ENCODE data around the gene TBX19.

Gene TBX19

DNA sequence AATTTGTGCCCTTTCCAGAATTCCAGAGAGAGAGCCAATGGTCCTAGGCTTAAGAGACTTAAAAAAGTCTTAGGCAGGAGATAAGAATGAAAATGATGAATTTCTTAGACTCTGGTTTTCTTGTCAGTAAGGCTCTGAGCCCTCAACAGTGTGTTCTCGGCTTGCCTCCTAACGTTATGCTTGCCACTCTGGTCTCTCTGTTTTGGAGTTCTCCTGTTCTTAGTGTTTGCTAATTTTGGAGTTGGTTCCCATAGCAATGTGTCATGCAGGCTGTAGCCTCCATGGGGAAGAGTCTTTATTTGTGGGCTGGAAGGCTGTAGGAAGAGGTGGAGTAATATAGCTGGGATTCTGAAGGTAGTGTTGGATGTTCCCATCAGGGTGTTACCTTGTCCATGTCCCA, 19.9 kb downstream of the TBX19 start:
- 86% methylated on average over 2 of the region's 2 CpGs for WGBS

DNA sequence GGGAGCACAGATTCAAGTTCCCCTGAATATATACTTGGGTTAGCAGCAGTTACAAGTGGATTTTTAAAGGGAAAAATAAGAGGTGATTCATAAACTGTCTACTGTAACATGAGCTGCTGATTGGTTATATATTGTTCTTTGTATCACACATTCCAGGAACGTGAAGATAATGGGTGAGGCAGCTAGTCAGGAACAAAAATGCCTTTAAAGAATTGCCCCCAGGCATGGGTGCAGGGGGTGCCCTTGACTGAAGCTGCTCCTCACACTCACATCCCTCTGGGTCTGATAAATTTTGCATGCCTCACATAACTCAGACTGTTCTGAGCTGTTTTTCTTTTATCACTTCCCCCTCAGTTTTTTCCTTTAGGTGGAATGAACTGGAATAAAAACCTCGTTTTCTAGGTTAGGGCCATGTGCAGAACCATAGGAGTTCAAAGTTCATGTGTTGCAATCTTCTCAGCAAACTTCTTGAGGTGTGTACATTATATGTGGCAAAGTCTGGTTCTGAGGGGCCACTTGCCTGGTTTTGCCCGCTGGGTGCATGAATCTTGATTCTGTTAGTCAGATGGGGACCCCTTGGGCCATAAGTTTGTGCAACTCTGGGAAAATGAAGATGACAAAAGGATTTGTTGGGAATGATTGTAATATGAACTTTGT, 21.1 kb downstream of the TBX19 start:
- H3K9ac ChIP-seq (ENCODE audit: low read depth, low read length): no peak overlapping the region
- no peak overlapping the region for H3K4me3 ChIP-seq (ENCODE audit: low read length)
- no peaks in the 10 kb centered on the region for H3K27me3 ChIP-seq (ENCODE audit: insufficient read depth, low read length)
- WGBS: 68% methylated on average over 3 of the region's 3 CpGs
- H3K9me3 ChIP-seq (ENCODE audit: insufficient read depth, low read depth, low read length): no peaks in the 10 kb centered on the region
- no peak overlapping the region for H3K27ac ChIP-seq (ENCODE audit: low read depth, low read length)
- H3K36me3 ChIP-seq (ENCODE audit: insufficient read depth, low read length): no peaks in the 10 kb centered on the region
- H3K4me1 ChIP-seq (ENCODE audit: insufficient read depth, low read length): no peaks in the 10 kb centered on the region

More for the DNA sequence above, 19.9 kb downstream of the TBX19 start:
- Histone ChIP-seq H3K4me3 (ENCODE audit: low read length) (no peak overlapping the region), H3K27ac (ENCODE audit: low read depth, low read length) (no peak overlapping the region), H3K36me3 (ENCODE audit: insufficient read depth, low read length) (no peaks in the 10 kb centered on the region), H3K27me3 (ENCODE audit: insufficient read depth, low read length) (no peaks in the 10 kb centered on the region), H3K9me3 (ENCODE audit: insufficient read depth, low read depth, low read length) (no peaks in the 10 kb centered on the region), H3K9ac (ENCODE audit: low read depth, low read length) (no peak overlapping the region), H3K4me1 (ENCODE audit: insufficient read depth, low read length) (no peaks in the 10 kb centered on the region)

DNA sequence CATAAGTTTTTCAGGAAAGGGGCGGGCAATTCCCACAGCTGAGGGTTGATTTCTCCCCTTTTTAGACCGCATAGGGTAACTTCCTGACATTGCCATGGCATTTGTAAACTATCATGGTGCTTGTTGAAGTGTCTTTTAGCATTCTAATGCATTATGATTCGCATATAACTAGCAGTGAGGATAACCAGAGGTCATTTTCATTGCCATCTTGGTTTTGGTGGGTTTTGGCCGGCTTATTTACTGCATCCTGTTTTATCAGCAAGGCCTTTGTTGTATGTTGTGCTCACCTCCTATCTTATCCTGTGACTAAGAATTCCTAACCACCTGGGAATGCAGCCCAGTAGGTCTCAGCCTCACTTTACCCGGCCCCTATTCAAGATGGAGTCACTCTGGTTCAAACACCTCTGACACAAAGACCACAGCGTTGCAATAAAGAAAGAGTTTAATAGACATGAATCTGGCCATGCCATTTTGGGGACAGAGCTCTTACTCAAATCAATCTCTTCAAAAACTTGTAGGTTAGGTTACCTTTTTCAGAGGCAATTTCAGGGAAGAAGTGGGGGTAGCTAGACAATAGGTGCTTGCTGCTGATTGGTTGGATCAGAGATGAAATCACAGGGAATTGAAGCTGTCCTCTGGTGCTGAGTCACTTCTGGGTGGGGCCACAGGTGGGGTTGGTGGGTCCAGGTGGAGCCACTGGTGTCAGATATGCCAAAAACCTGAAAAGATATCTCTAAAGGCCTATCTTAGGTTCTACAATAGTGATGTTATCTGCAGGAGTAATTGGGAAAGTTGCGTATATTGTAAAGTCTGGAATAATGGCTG, 23.3 kb downstream of the TBX19 start:
- Histone ChIP-seq H3K9ac (ENCODE audit: low read depth, low read length) (no peak overlapping the region), H3K9me3 (ENCODE audit: insufficient read depth, low read depth, low read length) (no peaks in the 10 kb centered on the region), H3K27me3 (ENCODE audit: insufficient read depth, low read length) (no peaks in the 10 kb centered on the region), H3K4me3 (ENCODE audit: low read length) (no peak overlapping the region), H3K36me3 (ENCODE audit: insufficient read depth, low read length) (no peaks in the 10 kb centered on the region), H3K4me1 (ENCODE audit: insufficient read depth, low read length) (no peaks in the 10 kb centered on the region), H3K27ac (ENCODE audit: low read depth, low read length) (no peak overlapping the region)
- WGBS: 91% methylated on average over 7 of the region's 7 CpGs

DNA sequence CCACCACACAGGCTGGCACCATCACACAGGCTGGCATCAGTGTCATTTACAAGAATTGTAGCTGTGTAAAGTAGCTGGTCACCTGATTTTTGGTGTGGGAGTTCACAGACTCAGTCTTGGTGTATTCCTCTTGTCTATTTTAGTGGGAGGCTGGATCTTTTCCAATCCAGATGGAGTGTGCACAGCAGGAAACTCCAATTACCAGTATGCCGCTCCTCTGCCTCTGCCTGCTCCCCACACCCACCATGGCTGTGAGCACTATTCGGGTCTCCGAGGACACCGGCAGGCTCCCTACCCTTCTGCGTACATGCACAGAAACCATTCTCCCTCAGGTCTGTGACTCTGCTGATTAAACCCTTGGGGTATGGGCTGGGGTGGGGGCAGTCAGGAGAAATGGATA, 24.2 kb downstream of the TBX19 start:
- Histone ChIP-seq H3K27ac (ENCODE audit: low read depth, low read length) (no peak overlapping the region), H3K27me3 (ENCODE audit: insufficient read depth, low read length) (no peaks in the 10 kb centered on the region)
- over 99% methylated on average over 5 of the region's 5 CpGs for WGBS

DNA sequence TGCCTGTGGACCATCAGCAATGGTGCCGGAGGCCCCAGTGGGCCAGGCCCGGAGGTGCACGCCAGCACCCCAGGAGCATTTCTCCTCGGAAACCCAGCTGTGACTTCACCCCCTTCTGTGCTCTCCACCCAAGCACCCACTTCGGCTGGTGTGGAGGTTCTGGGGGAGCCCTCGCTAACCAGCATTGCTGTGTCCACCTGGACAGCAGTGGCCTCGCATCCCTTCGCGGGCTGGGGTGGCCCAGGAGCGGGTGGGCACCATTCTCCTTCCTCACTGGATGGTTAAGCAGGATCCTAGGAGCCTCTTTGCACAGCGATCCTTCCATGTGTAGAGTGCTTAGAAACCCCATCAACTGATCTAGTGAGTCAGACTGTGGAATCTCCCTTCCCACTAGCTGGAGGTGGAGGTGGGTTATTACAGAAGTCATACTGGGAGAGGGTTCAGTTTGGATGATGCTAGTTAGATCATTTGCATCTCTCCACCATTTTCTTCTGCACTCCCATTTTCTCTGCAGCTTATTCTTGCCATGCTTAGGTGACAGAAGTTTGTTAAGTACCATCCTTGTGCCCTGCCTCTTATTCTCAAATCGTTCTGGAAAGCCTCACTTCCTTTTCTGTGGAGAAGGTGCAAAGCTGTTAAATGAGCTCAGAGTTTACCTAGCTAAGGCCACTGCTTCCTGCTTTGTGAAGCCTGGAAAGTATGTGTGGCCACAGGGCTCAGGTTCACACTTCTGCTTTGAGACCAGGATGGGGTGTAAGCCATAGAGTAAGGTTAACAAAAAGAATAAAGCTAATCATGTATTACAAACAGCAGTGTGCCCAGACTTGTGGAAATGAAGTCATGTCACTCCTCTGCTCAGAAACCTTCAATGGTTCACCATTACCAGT, 32.3 kb downstream of the TBX19 start:
- Histone ChIP-seq H3K27me3 (ENCODE audit: insufficient read depth, low read length) (no peaks in the 10 kb centered on the region), H3K4me1 (ENCODE audit: insufficient read depth, low read length) (no peaks in the 10 kb centered on the region), H3K4me3 (ENCODE audit: low read length) (no peak overlapping the region), H3K27ac (ENCODE audit: low read depth, low read length) (no peak overlapping the region), H3K9me3 (ENCODE audit: insufficient read depth, low read depth, low read length) (no peaks in the 10 kb centered on the region), H3K9ac (ENCODE audit: low read depth, low read length) (no peak overlapping the region), H3K36me3 (ENCODE audit: insufficient read depth, low read length) (no peaks in the 10 kb centered on the region)
- 94% methylated on average over 12 of the region's 12 CpGs for whole genome bisulfite sequencing

More for the DNA sequence above, 24.2 kb downstream of the TBX19 start:
- Histone ChIP-seq H3K9me3 (ENCODE audit: insufficient read depth, low read depth, low read length) (no peaks in the 10 kb centered on the region), H3K4me1 (ENCODE audit: insufficient read depth, low read length) (no peaks in the 10 kb centered on the region), H3K36me3 (ENCODE audit: insufficient read depth, low read length) (no peaks in the 10 kb centered on the region), H3K4me3 (ENCODE audit: low read length) (no peak overlapping the region), H3K9ac (ENCODE audit: low read depth, low read length) (no peak overlapping the region)

DNA sequence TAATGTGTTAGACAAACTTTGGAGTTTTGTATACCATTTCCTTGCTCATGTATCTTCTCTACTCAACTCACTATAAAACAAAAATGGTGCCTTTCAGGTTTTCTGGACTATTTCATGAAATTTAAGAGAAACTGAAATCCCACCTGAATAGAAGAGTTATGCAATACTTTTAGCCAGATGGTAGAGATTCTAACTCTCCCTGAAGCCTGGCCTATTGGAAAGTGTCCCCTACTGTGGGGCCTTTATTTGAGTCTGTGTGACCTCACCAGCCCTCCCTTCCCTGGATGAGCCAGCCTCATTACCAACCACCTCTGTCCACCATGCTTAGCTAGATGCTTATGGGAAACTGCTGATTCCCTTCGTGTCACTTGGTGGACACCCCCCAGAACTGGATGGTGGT, 35.5 kb downstream of the TBX19 start:
- no peak overlapping the region for H3K4me3 ChIP-seq (ENCODE audit: low read length)
- no peak overlapping the region for H3K9ac ChIP-seq (ENCODE audit: low read depth, low read length)
- no peaks in the 10 kb centered on the region for H3K27me3 ChIP-seq (ENCODE audit: insufficient read depth, low read length)
- no peak overlapping the region for H3K27ac ChIP-seq (ENCODE audit: low read depth, low read length)
- H3K36me3 ChIP-seq (ENCODE audit: insufficient read depth, low read length): no peaks in the 10 kb centered on the region
- WGBS: 100% methylated on average over 1 of the region's 1 CpG
- H3K9me3 ChIP-seq (ENCODE audit: insufficient read depth, low read depth, low read length): no peaks in the 10 kb centered on the region
- H3K4me1 ChIP-seq (ENCODE audit: insufficient read depth, low read length): peaks cover 19% of the 10 kb centered on the region

DNA sequence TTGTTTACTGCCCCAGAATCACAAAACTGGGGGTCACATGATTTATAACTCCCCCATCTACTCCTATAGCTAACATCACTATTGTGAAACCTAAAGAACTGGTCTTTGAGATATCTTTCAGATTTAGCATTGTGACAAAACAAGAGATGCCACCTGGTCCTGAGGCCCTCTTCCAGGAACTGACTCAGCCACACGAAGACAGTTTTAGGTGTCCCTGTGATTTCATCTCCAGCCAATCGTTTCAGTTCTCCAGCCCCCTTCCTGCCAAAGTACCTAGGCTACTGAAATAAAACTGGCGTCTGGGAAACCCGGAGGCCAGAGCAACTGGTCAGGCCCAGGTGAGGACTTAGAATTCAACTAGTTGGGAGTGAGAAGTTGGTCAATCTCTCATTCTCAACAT, 36.6 kb downstream of the TBX19 start:
- H3K4me1 ChIP-seq (ENCODE audit: insufficient read depth, low read length): peaks cover 21% of the 10 kb centered on the region
- no peaks in the 10 kb centered on the region for H3K27me3 ChIP-seq (ENCODE audit: insufficient read depth, low read length)
- H3K9ac ChIP-seq (ENCODE audit: low read depth, low read length): no peak overlapping the region
- no peaks in the 10 kb centered on the region for H3K36me3 ChIP-seq (ENCODE audit: insufficient read depth, low read length)
- no peak overlapping the region for H3K27ac ChIP-seq (ENCODE audit: low read depth, low read length)
- no peak overlapping the region for H3K4me3 ChIP-seq (ENCODE audit: low read length)
- H3K9me3 ChIP-seq (ENCODE audit: insufficient read depth, low read depth, low read length): no peaks in the 10 kb centered on the region
- WGBS: 90% methylated on average over 4 of the region's 4 CpGs

DNA sequence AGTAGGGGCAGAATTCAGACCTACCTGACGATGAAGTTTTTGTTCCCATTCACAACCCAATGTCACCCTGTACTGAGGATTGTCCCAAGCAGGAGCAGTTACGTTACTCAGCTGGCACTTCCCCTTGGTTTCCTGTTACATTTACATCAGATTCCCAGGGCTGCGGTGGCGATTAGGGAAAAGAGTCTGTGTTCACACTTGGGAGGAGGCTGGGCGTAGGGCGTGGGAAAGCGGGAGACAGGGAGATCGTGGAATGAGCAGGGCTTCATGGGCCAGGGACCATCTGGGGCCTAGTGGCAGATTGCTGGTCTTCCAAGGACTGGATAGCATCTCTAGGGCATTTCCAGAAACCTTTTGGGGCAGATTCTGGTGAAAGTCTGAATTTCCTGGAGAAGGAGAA, 39.0 kb downstream of the TBX19 start:
- 54% methylated on average over 8 of the region's 8 CpGs for WGBS
- H3K9ac ChIP-seq (ENCODE audit: low read depth, low read length): no peak overlapping the region
- H3K4me3 ChIP-seq (ENCODE audit: low read length): no peak overlapping the region
- peaks cover 21% of the 10 kb centered on the region for H3K4me1 ChIP-seq (ENCODE audit: insufficient read depth, low read length)
- peaks cover 1% of the 10 kb centered on the region; the same call in 1 of the 2 replicates for H3K9me3 ChIP-seq (ENCODE audit: insufficient read depth, low read depth, low read length)
- no peaks in the 10 kb centered on the region for H3K27me3 ChIP-seq (ENCODE audit: insufficient read depth, low read length)
- no peaks in the 10 kb centered on the region for H3K36me3 ChIP-seq (ENCODE audit: insufficient read depth, low read length)
- no peak overlapping the region for H3K27ac ChIP-seq (ENCODE audit: low read depth, low read length)

DNA sequence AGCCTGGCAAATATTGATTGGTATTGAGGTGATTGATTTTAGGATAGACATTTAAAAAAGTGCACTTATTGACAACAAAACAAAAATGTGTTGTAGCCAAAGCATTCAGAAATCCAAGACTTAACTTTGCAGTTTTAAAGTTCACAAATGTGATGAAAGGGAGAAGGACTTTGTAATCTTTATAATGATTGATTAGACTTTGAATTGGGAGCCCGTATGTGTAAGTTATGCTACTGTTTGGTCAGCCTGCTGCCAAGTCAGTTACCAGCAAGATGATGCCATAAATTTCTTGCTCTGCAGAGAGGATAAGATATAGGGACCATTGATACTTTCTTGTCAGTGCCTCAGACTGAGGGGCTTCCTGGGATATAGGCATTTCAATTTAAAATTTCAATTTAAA, 39.5 kb downstream of the TBX19 start:
- no peak overlapping the region for H3K9ac ChIP-seq (ENCODE audit: low read depth, low read length)
- peaks cover 21% of the 10 kb centered on the region for H3K4me1 ChIP-seq (ENCODE audit: insufficient read depth, low read length)
- H3K36me3 ChIP-seq (ENCODE audit: insufficient read depth, low read length): no peaks in the 10 kb centered on the region
- no peak overlapping the region for H3K4me3 ChIP-seq (ENCODE audit: low read length)
- WGBS: 81% methylated on average over 1 of the region's 1 CpG
- H3K27ac ChIP-seq (ENCODE audit: low read depth, low read length): no peak overlapping the region
- H3K27me3 ChIP-seq (ENCODE audit: insufficient read depth, low read length): no peaks in the 10 kb centered on the region
- peaks cover 5% of the 10 kb centered on the region; the same call in 1 of the 2 replicates for H3K9me3 ChIP-seq (ENCODE audit: insufficient read depth, low read depth, low read length)

DNA sequence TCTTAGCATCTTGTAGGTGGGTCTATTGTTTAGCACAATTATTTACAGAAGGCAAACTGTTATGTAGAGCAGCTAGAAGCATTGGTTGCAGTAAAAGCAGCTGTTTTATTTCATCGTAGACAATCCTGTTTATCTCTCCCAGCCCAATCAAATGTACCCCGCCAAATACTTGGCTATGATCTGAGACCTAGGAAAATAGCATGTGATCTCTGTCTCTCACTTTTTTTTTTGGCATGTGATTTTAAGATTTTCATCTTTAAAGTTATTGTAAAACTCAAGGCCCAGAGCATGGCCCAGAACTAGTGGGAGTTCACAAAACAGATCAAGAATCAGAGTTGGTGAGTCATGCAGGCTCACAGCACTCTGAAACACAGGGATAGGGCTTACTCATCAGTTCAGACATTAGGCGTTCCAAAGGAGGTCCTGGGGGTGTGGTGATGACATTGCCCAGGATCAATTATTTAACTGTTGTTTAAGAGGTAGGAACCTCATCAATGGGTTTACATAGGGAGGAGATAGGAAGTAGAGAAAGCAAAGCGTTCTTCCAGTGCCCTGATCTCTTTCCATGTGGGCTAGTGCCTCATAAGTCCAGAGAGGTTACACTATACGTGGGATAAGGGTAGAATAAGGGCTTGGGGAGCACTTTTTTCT, 40.2 kb downstream of the TBX19 start:
- Histone ChIP-seq H3K4me1 (ENCODE audit: insufficient read depth, low read length) (peaks cover 21% of the 10 kb centered on the region), H3K9ac (ENCODE audit: low read depth, low read length) (no peak overlapping the region; the same call in 1 of the 2 replicates)

More for the DNA sequence above, 40.2 kb downstream of the TBX19 start:
- no peak overlapping the region for H3K4me3 ChIP-seq (ENCODE audit: low read length)
- H3K36me3 ChIP-seq (ENCODE audit: insufficient read depth, low read length): no peaks in the 10 kb centered on the region
- no peaks in the 10 kb centered on the region for H3K27me3 ChIP-seq (ENCODE audit: insufficient read depth, low read length)
- 80% methylated on average over 5 of the region's 5 CpGs for WGBS
- peaks cover 5% of the 10 kb centered on the region; the same call in 1 of the 2 replicates for H3K9me3 ChIP-seq (ENCODE audit: insufficient read depth, low read depth, low read length)
- peak overlapping the region; percentile 12; the same call in 1 of the 2 replicates for H3K27ac ChIP-seq (ENCODE audit: low read depth, low read length)
